ENCODE measurements around the gene CLOCK. TPM values are rescaled to one million over a fixed set of nuclear protein-coding genes. Genes with fewer than 3 reads are reported as not detected.

Gene CLOCK
- total and polyA plus RNA-seq, 10 of the 15 experiments (the other 5 are each of a cell fraction or from before 2014, with no cell fraction given), result 2.8 to 11.7 (median 10.4) TPM

DNA sequence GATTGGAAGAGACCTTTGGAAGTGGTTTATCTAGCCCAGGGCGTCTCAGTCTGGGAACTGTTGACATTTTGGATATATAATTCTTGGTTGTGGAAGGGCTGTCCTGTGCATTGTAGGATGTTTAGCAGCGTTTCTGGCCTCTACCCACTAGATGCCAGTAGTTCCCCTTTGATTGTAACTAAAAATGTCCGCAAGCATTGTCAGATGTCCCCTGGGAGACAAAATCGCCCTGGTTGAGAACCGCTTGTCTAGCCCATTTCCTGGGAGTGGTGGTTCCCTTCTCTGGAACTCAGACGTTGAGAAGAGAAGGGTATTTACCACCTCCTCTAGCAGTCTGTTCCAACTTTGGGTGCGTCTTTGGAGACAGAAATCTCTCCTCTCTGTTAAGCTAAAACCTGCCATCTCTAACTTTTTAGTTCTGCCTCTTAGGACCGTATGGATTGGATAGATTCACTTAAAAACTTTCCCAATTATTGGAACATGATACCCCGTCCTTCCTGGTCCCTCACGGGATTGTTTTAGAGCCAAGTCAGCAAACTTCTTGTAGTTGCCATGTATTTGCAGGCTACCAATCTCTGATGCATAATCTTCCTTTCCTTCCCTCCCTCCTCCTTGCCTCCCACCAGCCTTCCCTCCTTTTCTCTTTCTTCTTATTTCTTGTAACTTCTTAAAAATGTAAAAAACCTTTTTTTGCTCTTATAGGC is 137.1 kb downstream of the CLOCK start (continued):
- no peak for TF ChIP-seq CBX3 (IDR thresholded peaks at IDR 0.05; ENCODE audit: borderline replicate concordance, low read depth)
- TF ChIP-seq ZBTB11 (CRISPR knock-in tag; IDR thresholded peaks at IDR 0.05), result no peak
- TF ChIP-seq MYC (IDR thresholded peaks at IDR 0.05; ENCODE audit: insufficient read depth, insufficient read length, insufficient replicate concordance, low read length, severe bottlenecking), result no peak
- no peak for TF ChIP-seq ESRRA (IDR thresholded peaks at IDR 0.05; ENCODE audit: low read length)
- no peak for TF ChIP-seq STAT3 (IDR thresholded peaks at IDR 0.05; ENCODE audit: low read depth, low read length)
- TF ChIP-seq MEF2A (IDR thresholded peaks at IDR 0.05; ENCODE audit: insufficient read depth, low read depth, low read length), result no peak
- no peak for TF ChIP-seq CEBPB (IDR thresholded peaks at IDR 0.05; ENCODE audit: borderline replicate concordance in 1 of 2, low read depth in 2 of 2, low read length in 2 of 2)
- TF ChIP-seq, protein P1, sequence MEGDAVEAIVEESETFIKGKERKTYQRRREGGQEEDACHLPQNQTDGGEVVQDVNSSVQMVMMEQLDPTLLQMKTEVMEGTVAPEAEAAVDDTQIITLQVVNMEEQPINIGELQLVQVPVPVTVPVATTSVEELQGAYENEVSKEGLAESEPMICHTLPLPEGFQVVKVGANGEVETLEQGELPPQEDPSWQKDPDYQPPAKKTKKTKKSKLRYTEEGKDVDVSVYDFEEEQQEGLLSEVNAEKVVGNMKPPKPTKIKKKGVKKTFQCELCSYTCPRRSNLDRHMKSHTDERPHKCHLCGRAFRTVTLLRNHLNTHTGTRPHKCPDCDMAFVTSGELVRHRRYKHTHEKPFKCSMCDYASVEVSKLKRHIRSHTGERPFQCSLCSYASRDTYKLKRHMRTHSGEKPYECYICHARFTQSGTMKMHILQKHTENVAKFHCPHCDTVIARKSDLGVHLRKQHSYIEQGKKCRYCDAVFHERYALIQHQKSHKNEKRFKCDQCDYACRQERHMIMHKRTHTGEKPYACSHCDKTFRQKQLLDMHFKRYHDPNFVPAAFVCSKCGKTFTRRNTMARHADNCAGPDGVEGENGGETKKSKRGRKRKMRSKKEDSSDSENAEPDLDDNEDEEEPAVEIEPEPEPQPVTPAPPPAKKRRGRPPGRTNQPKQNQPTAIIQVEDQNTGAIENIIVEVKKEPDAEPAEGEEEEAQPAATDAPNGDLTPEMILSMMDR (IDR thresholded peaks at IDR 0.05 in 2 of 3, conservative IDR thresholded peaks at IDR 0.05 in 1 of 3; ENCODE audit: control insufficient read depth in 2 of 3, extremely low read depth in 1 of 3, insufficient read depth in 1 of 3, low read depth in 3 of 3, low read length in 3 of 3), result peak; percentile 57 to 79 (median 72)
- no peak for TF ChIP-seq PAX5 (IDR thresholded peaks at IDR 0.05; ENCODE audit: borderline replicate concordance, low read depth, low read length)
- peak; percentile 54; the same call in 1 of the 2 replicates for TF ChIP-seq NBN (IDR thresholded peaks at IDR 0.05)
- TF ChIP-seq KAT2A (conservative IDR thresholded peaks at IDR 0.05; ENCODE audit: control insufficient read depth, low read depth, low read length), result no peak
- no peak for TF ChIP-seq BHLHE40 (IDR thresholded peaks at IDR 0.05; ENCODE audit: borderline replicate concordance in 1 of 2, low read depth in 2 of 2, low read length in 1 of 2)
- TF ChIP-seq, protein P2, sequence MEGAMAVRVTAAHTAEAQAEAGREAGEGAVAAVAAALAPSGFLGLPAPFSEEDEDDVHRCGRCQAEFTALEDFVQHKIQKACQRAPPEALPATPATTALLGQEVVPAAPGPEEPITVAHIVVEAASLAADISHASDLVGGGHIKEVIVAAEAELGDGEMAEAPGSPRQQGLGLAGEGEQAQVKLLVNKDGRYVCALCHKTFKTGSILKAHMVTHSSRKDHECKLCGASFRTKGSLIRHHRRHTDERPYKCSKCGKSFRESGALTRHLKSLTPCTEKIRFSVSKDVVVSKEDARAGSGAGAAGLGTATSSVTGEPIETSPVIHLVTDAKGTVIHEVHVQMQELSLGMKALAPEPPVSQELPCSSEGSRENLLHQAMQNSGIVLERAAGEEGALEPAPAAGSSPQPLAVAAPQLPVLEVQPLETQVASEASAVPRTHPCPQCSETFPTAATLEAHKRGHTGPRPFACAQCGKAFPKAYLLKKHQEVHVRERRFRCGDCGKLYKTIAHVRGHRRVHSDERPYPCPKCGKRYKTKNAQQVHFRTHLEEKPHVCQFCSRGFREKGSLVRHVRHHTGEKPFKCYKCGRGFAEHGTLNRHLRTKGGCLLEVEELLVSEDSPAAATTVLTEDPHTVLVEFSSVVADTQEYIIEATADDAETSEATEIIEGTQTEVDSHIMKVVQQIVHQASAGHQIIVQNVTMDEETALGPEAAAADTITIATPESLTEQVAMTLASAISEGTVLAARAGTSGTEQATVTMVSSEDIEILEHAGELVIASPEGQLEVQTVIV (IDR thresholded peaks at IDR 0.05; ENCODE audit: borderline replicate concordance, partially characterized antibody), result no peak
- TF ChIP-seq ZNF384 (IDR thresholded peaks at IDR 0.05; ENCODE audit: borderline replicate concordance, low read depth, low read length), result no peak
- TF ChIP-seq, protein P3, sequence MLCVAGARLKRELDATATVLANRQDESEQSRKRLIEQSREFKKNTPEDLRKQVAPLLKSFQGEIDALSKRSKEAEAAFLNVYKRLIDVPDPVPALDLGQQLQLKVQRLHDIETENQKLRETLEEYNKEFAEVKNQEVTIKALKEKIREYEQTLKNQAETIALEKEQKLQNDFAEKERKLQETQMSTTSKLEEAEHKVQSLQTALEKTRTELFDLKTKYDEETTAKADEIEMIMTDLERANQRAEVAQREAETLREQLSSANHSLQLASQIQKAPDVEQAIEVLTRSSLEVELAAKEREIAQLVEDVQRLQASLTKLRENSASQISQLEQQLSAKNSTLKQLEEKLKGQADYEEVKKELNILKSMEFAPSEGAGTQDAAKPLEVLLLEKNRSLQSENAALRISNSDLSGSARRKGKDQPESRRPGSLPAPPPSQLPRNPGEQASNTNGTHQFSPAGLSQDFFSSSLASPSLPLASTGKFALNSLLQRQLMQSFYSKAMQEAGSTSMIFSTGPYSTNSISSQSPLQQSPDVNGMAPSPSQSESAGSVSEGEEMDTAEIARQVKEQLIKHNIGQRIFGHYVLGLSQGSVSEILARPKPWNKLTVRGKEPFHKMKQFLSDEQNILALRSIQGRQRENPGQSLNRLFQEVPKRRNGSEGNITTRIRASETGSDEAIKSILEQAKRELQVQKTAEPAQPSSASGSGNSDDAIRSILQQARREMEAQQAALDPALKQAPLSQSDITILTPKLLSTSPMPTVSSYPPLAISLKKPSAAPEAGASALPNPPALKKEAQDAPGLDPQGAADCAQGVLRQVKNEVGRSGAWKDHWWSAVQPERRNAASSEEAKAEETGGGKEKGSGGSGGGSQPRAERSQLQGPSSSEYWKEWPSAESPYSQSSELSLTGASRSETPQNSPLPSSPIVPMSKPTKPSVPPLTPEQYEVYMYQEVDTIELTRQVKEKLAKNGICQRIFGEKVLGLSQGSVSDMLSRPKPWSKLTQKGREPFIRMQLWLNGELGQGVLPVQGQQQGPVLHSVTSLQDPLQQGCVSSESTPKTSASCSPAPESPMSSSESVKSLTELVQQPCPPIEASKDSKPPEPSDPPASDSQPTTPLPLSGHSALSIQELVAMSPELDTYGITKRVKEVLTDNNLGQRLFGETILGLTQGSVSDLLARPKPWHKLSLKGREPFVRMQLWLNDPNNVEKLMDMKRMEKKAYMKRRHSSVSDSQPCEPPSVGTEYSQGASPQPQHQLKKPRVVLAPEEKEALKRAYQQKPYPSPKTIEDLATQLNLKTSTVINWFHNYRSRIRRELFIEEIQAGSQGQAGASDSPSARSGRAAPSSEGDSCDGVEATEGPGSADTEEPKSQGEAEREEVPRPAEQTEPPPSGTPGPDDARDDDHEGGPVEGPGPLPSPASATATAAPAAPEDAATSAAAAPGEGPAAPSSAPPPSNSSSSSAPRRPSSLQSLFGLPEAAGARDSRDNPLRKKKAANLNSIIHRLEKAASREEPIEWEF (IDR thresholded peaks at IDR 0.05; ENCODE audit: insufficient replicate concordance, low read depth, low read length), result peak; percentile 31
